NCI-H1417 (cell line): ENCODE measurements around the gene MPIG6B.
A peak's percentile ranks its signal among the peaks of the same experiment; 100 is the strongest.

Source experiments
- DNase-seq, 3 experiments: peaks; one replicate each; lab custom pipeline; 2025; lab: John Stamatoyannopoulos, UW

The MPIG6B gene

DNA sequence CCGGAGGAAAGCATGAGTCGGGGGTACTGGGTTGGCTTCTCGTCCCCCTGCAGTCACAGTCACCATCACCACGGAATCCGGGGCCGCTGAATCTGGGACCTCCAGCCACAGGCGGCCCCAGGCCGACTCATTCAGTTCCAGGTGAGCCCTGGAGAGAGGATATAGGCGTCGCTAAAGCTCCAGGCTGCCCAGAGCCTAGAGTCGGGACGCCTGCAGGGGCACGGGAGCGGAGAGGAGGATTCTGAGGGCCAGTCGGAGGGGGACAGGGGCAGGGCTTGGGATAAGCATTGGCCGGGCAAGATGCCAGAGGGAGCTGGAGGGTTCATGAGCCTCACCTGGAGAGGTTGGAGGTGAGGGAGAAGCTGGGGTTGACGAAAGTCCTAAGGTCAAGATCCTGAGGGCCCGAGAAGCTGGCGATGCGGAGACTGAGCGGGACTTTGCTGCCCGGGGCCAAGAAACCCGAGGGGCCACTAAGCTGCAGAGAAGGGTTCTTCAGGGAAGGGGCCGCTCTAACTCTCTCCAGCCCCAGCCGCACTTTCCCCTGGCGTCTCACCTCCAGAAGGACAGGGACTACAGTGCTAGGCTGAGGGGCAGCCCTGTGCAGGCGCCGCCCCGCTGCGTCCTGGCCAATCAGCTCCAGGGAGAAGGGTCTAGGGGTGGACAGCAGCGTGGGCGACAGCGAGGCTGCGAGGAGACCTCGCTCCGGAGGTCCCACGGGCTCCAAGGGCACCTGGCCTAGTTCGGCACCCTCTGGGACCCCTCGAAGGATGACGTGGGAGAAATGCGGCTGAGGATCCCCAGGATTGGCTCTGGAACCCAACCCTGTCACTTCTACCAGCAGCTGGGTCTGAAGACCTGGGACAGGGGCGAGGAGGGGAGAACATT is 43.0 kb downstream of the MPIG6B start:
- no peak for DNase-seq

DNA sequence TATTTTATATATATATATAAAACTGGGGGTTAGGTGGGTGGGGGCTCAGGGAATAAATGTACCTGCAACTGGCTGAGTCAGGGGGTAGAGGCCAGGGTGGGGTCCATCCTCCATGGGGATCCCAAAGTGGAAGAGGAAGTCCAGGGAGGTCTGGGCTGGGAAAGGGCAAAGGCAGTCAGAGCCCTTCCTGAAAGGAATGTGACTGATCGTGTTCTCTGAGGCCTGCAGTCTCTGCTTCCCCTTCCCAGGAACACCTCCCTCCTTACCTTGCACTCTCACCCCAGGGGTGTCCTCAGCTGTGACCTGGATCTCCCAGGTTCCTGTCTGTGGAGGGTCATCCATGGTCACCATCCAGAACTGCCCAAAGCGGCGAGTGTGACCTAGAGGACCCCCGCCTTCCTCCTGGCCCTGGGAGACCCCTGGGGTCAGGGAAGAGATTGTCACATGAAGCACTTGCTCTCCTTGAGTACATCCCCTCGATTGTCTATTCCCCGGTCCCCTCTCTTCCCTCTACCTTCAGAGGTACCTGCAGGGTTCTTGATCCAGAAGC is 44.0 kb downstream of the MPIG6B start:
- DNase-seq = no peak

DNA sequence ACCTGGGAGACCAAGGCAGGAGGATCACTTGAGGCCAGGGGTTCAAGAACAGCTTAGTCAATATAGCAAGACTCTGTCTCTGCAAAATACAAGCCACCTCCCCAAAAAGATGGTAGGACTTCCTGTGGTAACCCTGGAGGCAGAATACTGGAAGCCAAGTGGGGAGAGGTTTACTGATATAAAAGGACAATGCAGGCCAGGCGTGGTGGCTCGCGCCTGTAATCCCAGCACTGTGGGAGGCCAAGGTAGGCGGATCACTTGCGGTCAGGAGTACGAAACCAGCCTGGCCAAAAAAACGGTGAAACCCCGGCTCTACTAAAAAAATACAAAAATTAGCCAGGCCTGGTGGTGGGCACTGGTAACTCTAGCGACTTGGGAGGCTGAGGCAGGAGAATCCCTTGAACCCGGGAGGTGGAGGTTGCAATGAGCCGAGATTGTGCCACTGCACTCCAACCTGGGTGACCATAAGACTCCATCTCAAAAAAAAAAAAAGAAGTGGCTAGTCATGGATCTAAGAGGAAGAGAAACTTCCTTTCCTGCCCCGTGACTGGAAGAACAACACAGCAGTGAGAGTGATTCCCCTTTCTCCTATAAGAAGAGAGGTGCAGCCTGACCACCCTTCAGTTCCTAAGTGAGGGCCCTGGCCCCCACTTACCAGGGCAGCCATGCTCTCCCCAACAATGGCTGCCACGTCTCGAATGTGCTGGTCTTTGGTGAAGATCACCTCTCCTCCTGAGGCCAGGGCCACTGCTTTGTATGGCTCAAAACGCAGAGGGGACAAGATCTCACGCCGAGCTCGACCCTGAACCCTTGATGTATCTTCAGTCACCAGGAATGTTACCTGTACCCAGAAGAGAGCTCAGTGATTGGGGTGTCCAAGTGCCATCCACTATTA is 45.4 kb downstream of the MPIG6B start:
- DNase-seq = no peak

DNA sequence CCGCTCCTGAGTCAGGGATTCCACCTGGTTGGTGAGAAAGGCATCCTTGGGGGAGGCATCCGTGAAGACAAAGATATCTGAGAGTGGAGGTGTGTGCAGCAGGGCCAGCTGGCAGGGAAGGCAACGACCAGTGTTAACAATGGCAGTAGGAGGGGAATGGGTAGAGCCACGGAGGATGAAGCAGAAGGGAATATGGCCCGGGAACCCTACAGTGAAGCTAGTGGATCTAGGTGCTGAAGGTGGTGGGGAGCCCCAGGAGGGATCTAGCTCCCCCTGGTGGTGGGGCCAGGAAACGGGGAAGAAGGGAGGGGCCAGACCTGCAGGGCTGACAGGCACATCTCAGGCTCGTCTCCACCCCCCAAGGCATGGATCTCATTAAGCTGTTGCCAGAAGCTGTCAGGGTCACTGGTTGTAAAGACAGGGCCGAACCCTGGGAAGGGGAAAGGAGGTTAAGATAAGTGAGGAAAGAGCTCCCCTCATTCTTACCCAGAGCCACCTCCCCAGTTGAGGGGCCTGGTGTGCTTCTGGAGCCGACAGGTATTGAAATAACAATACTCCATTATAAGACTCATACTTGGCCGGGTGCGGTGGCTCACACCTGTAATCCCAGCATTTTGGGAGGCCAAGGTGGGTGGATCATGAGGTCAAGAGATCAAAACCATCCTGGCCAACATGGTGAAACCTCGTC is 46.7 kb downstream of the MPIG6B start:
- peak; percentile 33 to 56 (median 46) for DNase-seq

DNA sequence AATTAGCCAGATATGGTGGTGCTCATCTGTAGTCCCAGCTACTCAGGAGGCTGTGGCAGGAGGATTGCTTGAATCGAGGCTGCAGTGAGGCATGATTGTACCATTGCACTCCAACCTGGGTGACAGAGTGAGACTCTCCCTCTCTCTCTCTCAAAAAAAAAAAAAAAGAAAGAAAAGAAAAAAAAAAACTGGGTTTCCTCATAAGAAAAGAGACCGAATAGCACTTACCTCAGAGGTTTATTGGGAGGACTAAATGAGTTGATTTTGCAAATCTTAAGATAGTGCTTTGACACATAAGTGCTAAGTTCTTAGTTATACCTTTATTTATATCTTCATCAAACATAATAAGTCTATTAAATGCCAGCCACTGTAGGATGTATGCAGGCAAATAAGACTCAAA is 47.7 kb downstream of the MPIG6B start:
- DNase-seq = no peak

DNA sequence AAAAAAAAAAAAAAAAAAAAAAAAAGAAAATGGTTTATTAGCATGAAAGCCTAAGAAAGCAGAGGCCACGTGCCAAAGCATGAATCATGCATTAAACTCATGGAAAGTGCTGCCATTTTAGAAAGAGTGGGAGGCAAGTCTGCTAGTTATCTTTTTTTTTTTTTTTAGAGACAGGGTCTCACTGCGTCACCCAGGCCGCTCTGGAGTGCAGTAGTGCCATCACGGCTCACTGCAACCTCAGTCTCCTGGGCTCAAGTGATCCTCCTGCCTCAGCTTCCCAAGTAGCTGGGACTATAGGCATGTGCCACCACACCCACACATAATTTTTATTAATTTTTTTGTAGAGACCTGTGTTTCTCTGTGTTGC is 48.8 kb downstream of the MPIG6B start:
- DNase-seq = no peak

DNA sequence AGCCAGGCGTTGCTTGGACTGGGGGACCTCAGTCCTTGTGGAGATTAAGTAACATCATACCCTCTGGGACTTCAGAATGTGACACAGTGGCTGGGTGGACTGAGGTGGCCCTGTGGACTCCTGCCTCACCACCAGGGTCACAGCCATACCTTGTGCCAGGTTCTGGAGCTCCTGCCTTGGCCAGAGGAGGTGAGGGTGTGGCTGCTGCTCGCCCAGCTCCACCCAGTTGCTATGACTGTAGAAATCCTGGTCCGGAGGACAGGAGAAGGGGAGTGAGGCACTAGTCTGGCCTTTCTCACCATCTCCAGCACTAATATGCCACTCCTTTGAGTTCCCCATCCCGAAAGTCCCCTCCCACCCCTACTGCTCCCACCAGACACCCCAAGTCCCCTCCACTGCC is 52.0 kb downstream of the MPIG6B start:
- DNase-seq = no peak

DNA sequence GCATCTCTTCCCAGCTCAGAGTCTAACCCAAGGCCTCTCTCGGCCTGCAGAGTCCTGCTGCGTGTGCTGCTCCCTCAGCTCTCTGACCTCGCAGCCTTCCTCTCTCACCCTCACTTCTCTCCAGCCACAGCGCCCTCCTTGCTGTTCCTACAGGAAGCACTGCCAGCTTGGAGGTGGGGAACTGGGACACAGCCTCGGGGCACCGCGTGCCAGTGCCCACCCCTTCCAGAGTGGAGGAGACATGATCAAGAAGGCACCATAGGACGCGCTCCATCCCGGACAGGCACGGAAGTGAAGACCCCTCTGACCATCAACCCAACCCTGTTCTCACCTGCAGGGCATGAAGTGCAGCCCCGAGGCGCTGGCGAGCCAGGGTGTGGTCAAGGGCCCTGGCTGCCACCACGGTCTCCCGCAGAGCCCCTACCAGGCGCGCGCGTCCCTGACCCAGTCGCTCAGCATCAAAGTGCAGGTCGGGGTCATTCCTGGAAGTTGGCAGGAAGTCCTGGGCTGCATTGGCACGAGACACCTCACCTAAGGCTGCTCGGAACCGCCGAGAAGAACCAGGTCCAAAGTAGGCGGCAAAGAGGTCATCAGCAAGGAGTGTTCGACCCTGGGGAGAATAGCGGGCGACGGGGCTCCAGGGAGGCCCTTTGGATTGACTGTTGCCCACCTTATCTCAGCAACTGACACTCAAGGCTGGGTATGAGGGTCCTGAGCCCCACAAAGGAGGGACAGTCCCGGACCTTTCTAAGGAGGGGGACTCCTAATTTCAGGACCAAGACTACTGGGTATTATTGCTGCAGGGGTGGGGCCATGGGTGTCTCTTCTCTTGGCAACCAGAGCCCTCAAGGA is 52.7 kb downstream of the MPIG6B start:
- no peak for DNase-seq
